Coronary artery (tissue), 2 donors: Measurements from ENCODE around the gene UBA5.

ENCODE experiments used
- DNase-seq: peaks from one replicate; pipeline ENCODE4 v3.0.0-alpha.2; 2017; ENCODE audit warnings: low spot score
- H3K27ac ChIP-seq, 2 donors: fragments of 200-600 bp; sonication (generic); one replicate each; pipeline ENCODE4 v1.5.1; 2016 to 2019
- H3K4me3 ChIP-seq: fragments of 200-600 bp; sonication (generic); 2 replicates; pipeline ENCODE4 v1.5.1; 2016; ENCODE audit warnings: mild to moderate bottlenecking, moderate library complexity
- CTCF ChIP-seq: fragments of 200-600 bp; sonication (generic); IDR thresholded peaks from one replicate; pipeline ENCODE4 v1.5.1; 2019; ENCODE audit warnings: antibody characterized with exemption

Gene UBA5

GRCh38 chr3:132659365-132660051 is 621 bp upstream of the UBA5 start, which contains the start of gene ACAD11:
TSS of gene ACAD11 (minus strand) at chr3:132659809. CDS start at chr3:132659751, 58 bp downstream.
- peak within 1 kb of the TSS; percentile 91 for H3K4me3 ChIP-seq
- DNase-seq, result peak; percentile 89
- H3K27ac ChIP-seq, result peak within 1 kb of the TSS; percentile 90 to 96
- TF ChIP-seq CTCF, result peak; percentile 15

- Histone ChIP-seq H3K4me3 (peak overlapping the region; percentile 91), H3K27ac (peak overlapping the region; percentile 90 to 96)
- DNase-seq, result no peak
- TF ChIP-seq CTCF, result no peak
Measured at GRCh38 chr3:132660811-132661070, 612 bp downstream of the UBA5 start.

GRCh38 chr3:132661101-132661500 is 972 bp downstream of the UBA5 start:
- H3K4me3 ChIP-seq, result peak overlapping the region; percentile 91
- H3K27ac ChIP-seq, result peak overlapping the region in 1 of 2 donors; percentile 96
- no peak for DNase-seq
- no peak for TF ChIP-seq CTCF

- H3K27ac ChIP-seq, result no peak overlapping the region
- DNase-seq, result no peak
- peak overlapping the region; percentile 91 for H3K4me3 ChIP-seq
- TF ChIP-seq CTCF, result no peak
Measured at GRCh38 chr3:132662212-132662611, 2.1 kb downstream of the UBA5 start.

- TF ChIP-seq CTCF, result no peak
- DNase-seq, result no peak
Measured at GRCh38 chr3:132665230-132665745, 5.2 kb downstream of the UBA5 start.

GRCh38 chr3:132669256-132669777 is 9.2 kb downstream of the UBA5 start:
- H3K27ac ChIP-seq, result no peak overlapping the region
- TF ChIP-seq CTCF, result no peak
- H3K4me3 ChIP-seq, result no peak overlapping the region
- DNase-seq, result no peak

More at GRCh38 chr3:132665230-132665745, 5.2 kb downstream of the UBA5 start:
- Histone ChIP-seq H3K27ac (no peak overlapping the region), H3K4me3 (no peak overlapping the region)

- Histone ChIP-seq H3K27ac (no peak overlapping the region), H3K4me3 (no peak overlapping the region)
- no peak for DNase-seq
- TF ChIP-seq CTCF, result no peak
Measured at GRCh38 chr3:132675408-132675807, 15.3 kb downstream of the UBA5 start.
